Stomach (tissue), 9 donors: Measurements from ENCODE around the gene PLRG1. TPM values are rescaled to one million over a fixed set of nuclear protein-coding genes. Genes with fewer than 3 reads are reported as not detected.
A peak's percentile ranks its signal among the peaks of the same experiment; 100 is the strongest.

Experiments
- DNase-seq, 2 donors: peaks; one replicate each; pipeline versions ENCODE4 v3.0.0 to v3.0.0-alpha.2; 2013 to 2019
- H3K27ac ChIP-seq, 5 donors: fragments of 200-600 bp in 4 of 5; sonication (generic) in 4 of 5; one replicate each; pipeline ENCODE4 v1.5.1; 2013 to 2019; ENCODE audit warnings: mild to moderate bottlenecking in 1 of 5, moderate library complexity in 1 of 5
- H3K27me3 ChIP-seq, 3 donors: fragments of 200-600 bp; sonication (generic); one replicate each; pipeline ENCODE4 v1.5.1; 2017 to 2019; ENCODE audit warnings: mixed run types in 1 of 3
- H3K36me3 ChIP-seq, 4 donors: fragments of 200-600 bp; sonication (generic); 1 replicate in 3 of 4; 2 replicates in 1 of 4; pipeline ENCODE4 v1.5.1; 2016 to 2019
- H3K4me1 ChIP-seq, 4 donors: fragments of 200-600 bp; sonication (generic); one replicate each; pipeline ENCODE4 v1.5.1; 2016 to 2019
- H3K4me3 ChIP-seq, 4 donors: fragments of 200-600 bp; sonication (generic) in 3 of 4; one replicate each; pipeline ENCODE4 v1.5.1; 2016 to 2019; ENCODE audit warnings: mild to moderate bottlenecking in 1 of 4
- H3K9me3 ChIP-seq, 4 donors: fragments of 200-600 bp; sonication (generic); one replicate each; pipeline ENCODE4 v1.5.1; 2016 to 2019
- CTCF ChIP-seq, 7 experiments: fragments of 450-650 bp in 4 of 7; fragments of 200-600 bp in 3 of 7; sonication (generic) in 3 of 7; IDR thresholded peaks; one replicate each; pipeline ENCODE4 v1.5.1; 2016 to 2019; ENCODE audit warnings: antibody characterized with exemption in 7 of 7, control low read depth in 2 of 7, mild to moderate bottlenecking in 1 of 7
- EP300 ChIP-seq: sonication (generic); formaldehyde crosslinking; IDR thresholded peaks from one replicate; pipeline ENCODE4 v1.6.1; 2017; ENCODE audit warnings: antibody characterized with exemption
- POLR2A ChIP-seq, 4 donors: fragments of 450-650 bp; IDR thresholded peaks; one replicate each; pipeline ENCODE4 v1.6.1; 2016; ENCODE audit warnings: antibody characterized with exemption in 4 of 4, control low read depth in 2 of 4, mild to moderate bottlenecking in 1 of 4, moderate library complexity in 1 of 4
- POLR2AphosphoS5 ChIP-seq, 3 donors: sonication (generic); formaldehyde crosslinking; IDR thresholded peaks; one replicate each; pipeline ENCODE4 v1.6.1; 2016; ENCODE audit warnings: antibody characterized with exemption in 3 of 3
- WGBS, 5 donors: extraction: QIAGEN DNeasy Blood & Tissue Kit in 3 of 5; methylation state at CpG; one replicate each; pipeline versions ENCODE4 v1.1.5 to v1.1.7; 2013 to 2018; 5-methylcytosine and 5-hydroxymethylcytosine counted together
- intact Hi-C: fragments of 100-400 bp; cut with DNase I; formaldehyde crosslinking; loops from one replicate; pipeline ENCODE4 v1.15.1; 2023; ENCODE audit warnings: low total_unique reads
- polyA plus RNA-seq, 3 donors: library from polyadenylated mRNA; stranded (reverse); fragments of 200-250 nt; gene quantifications; one replicate each; pipeline ENCODE4 v1.2.3, GENCODE V29; 2013
- total RNA-seq, 5 donors: library from RNA; depleted of rRNA; stranded (reverse); fragments of >200 nt; gene quantifications; one replicate each; pipeline versions ENCODE4 v1.1.0 to v1.2.3, GENCODE V29; 2014 to 2016
- donor health status: healthy with polysubstance abuse.
- donor health status: Bipolar disorder and iron deficiency.
- donor health status: healthy.

The PLRG1 gene
- total and polyA plus RNA-seq, 8 donors: 1.2 to 52.5 (median 42.3) TPM

GRCh38 chr4:154491341-154492271 is 58.6 kb downstream of the PLRG1 start, which contains the start of gene DCHS2:
TSS of gene DCHS2 (minus strand) at chr4:154491799. CDS start at chr4:154491355, 444 bp downstream.
- Histone ChIP-seq H3K27me3 (peaks cover 0 to 47% (median 34%) of the 10 kb centered on the region in 3 donors), H3K36me3 (no peaks in the 10 kb centered on the region), H3K4me1 (peaks cover 14 to 34% (median 27%) of the 10 kb centered on the region in 4 donors), H3K27ac (peak within 1 kb of the TSS in 4 of 5 donors; percentile 30 to 52 (median 40)), H3K9me3 (no peaks in the 10 kb centered on the region), H3K4me3 (peak within 1 kb of the TSS; percentile 41 to 58 (median 46))
- no peak for TF ChIP-seq POLR2AphosphoS5 (IDR thresholded peaks at IDR 0.05)
- no peak for TF ChIP-seq CTCF (IDR thresholded peaks at IDR 0.05)
- TF ChIP-seq EP300: no peak
- no peak for TF ChIP-seq POLR2A (IDR thresholded peaks at IDR 0.05)
- peak in 1 of 2 donors; percentile 82 for DNase-seq
- intact Hi-C loops: no loop called here
- WGBS, 5 donors: 0 to 2% (median 1%) methylated on average over 36 to 53 of the region's 53 CpGs

- no peaks in the 10 kb centered on the region for H3K36me3 ChIP-seq
- peak in 1 of 2 donors; percentile 63 for DNase-seq
- peak overlapping the region in 4 of 5 donors; percentile 30 to 52 (median 40) for H3K27ac ChIP-seq
- no peaks in the 10 kb centered on the region for H3K9me3 ChIP-seq
- WGBS, 5 donors: 1 to 4% (median 2%) methylated on average over 25 to 76 of the region's 76 CpGs
- intact Hi-C loops: no loop called here
- TF ChIP-seq EP300 (no peak), POLR2AphosphoS5 (IDR thresholded peaks at IDR 0.05) (no peak), POLR2A (IDR thresholded peaks at IDR 0.05) (no peak), CTCF (IDR thresholded peaks at IDR 0.05) (no peak)
- peak overlapping the region; percentile 41 to 58 (median 46) for H3K4me3 ChIP-seq
- peaks cover 0 to 47% (median 34%) of the 10 kb centered on the region in 3 donors for H3K27me3 ChIP-seq
- peaks cover 14 to 34% (median 27%) of the 10 kb centered on the region in 4 donors for H3K4me1 ChIP-seq
Observed at GRCh38 chr4:154490583-154491340, 59.4 kb downstream of the PLRG1 start.

GRCh38 chr4:154490234-154490582 is 60.0 kb downstream of the PLRG1 start:
- Histone ChIP-seq H3K27me3 (peaks cover 0 to 47% (median 34%) of the 10 kb centered on the region in 3 donors), H3K27ac (no peak overlapping the region), H3K36me3 (no peaks in the 10 kb centered on the region), H3K4me3 (peak overlapping the region; percentile 41 to 58 (median 46)), H3K9me3 (no peaks in the 10 kb centered on the region), H3K4me1 (peaks cover 14 to 34% (median 27%) of the 10 kb centered on the region in 4 donors)
- TF ChIP-seq POLR2A (IDR thresholded peaks at IDR 0.05): no peak
- no peak for TF ChIP-seq EP300
- TF ChIP-seq POLR2AphosphoS5 (IDR thresholded peaks at IDR 0.05): no peak
- no peak for TF ChIP-seq CTCF (IDR thresholded peaks at IDR 0.05)
- intact Hi-C loops: no loop called here
- 2 to 18% (median 5%) methylated on average over 12 to 55 of the region's 55 CpGs for WGBS, 5 donors
- peak in 1 of 2 donors; percentile 41 for DNase-seq

GRCh38 chr4:154489558-154490233 is 60.5 kb downstream of the PLRG1 start:
- intact Hi-C loops: no loop called here
- 19 to 66% (median 51%) methylated on average over 21 to 56 of the region's 56 CpGs for WGBS, 5 donors
- Histone ChIP-seq H3K4me1 (peaks cover 14 to 34% (median 27%) of the 10 kb centered on the region in 4 donors), H3K27ac (no peak overlapping the region), H3K36me3 (no peaks in the 10 kb centered on the region), H3K27me3 (peaks cover 0 to 47% (median 34%) of the 10 kb centered on the region in 3 donors), H3K9me3 (no peaks in the 10 kb centered on the region), H3K4me3 (peak overlapping the region; percentile 41 to 58 (median 46))
- DNase-seq: no peak
- TF ChIP-seq POLR2A (IDR thresholded peaks at IDR 0.05) (no peak), POLR2AphosphoS5 (IDR thresholded peaks at IDR 0.05) (no peak), EP300 (no peak), CTCF (IDR thresholded peaks at IDR 0.05) (no peak)
